Activated CD8-positive, alpha-beta memory T cell treated with anti-CD3 and anti-CD28 coated beads, Interleukin-2, amount 10 ng/mL, durations not matched to agents 7 days and 5 days (primary cell): Measurements from ENCODE around the gene CHD2. TPM values are rescaled to one million over a fixed set of nuclear protein-coding genes. Genes with fewer than 3 reads are reported as not detected.
"Not testable (repeated sequence)": the region's sequence is repeated elsewhere in the genome, so short reads cannot be mapped to it uniquely, and the experiment has no call there.

ENCODE experiments used
- ATAC-seq: fragments of 150-1000 bp; cut with Tn5 transposase; one replicate; pipeline ENCODE4 v1.10.0; 2021; ENCODE audit warnings: moderate library complexity
- CTCF ChIA-PET: fragments of 350-600 bp; sonication (Branson Sonifier 250); formaldehyde crosslinking; loops from one replicate; lab custom pipeline; 2021; ENCODE audit warnings: antibody characterized with exemption; lab: Charles Lee
- DNase-seq: peaks from one replicate; pipeline ENCODE4 v3.0.0-alpha.2; 2020
- H3K27ac Mint-ChIP-seq: one replicate; pipeline ENCODE4 v1.8.0; 2021; ENCODE audit warnings: mild to moderate bottlenecking, mixed read lengths
- H3K27me3 Mint-ChIP-seq: one replicate; pipeline ENCODE4 v1.8.0; 2021; ENCODE audit warnings: mixed read lengths
- H3K36me3 Mint-ChIP-seq: one replicate; pipeline ENCODE4 v1.8.0; 2021; ENCODE audit warnings: mild to moderate bottlenecking, mixed read lengths
- H3K4me1 Mint-ChIP-seq: one replicate; pipeline ENCODE4 v1.8.0; 2021; ENCODE audit warnings: mixed read lengths
- H3K4me3 Mint-ChIP-seq: one replicate; pipeline ENCODE4 v1.8.0; 2021; ENCODE audit warnings: mild to moderate bottlenecking, moderate library complexity, mixed read lengths
- H3K9me3 Mint-ChIP-seq: one replicate; pipeline ENCODE4 v1.8.0; 2022; ENCODE audit warnings: low read depth, mixed read lengths
- total RNA-seq, 2 experiments: library from RNA; stranded (reverse); gene quantifications; one replicate each; pipeline ENCODE4 v1.2.3, GENCODE V29; 2021

Gene CHD2
- total RNA-seq, 2 experiments from 2014 or later, result 121 to 151 TPM

DNA sequence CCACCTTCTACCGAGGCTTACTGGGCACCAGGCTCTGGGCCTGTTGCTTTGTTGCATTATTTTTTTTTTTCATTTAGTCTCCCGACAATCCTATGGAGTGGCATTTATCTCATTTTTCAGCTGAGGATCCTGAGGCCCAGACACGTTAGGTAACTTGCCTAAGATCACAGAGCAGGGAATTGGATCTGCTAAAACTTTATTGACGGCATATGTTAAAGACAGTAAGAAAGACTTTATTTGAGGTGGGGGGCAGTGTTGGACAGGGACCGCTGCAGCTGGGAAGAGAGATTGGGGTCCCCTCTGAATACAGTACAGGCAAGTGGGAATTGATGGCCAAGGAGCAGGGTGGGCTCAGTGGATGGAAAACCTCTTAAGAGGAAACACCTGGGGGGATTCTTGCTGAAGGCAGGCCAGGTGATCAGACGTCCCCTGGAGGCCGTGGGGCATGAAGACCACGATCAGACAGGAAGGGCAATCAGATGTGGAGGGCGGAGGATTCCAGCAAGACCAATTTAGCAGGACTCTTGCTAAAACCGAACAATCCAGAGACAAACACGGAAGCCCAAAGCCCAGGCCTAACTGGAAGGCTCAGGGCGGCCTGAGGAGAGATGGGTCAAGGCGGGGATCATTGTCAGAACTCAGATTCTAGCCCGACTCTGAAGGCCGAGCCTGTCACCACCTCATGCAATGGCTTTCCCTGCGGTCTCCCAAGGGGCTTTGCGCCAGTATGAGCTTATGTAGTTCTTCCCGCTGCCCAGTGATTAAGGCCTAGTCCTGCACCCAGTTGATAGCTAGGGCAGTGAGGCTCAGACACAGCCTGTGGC, 135.2 kb downstream of the CHD2 start:
- no peaks in the 10 kb centered on the region for H3K36me3 Mint-ChIP-seq
- peak; percentile 18 for ATAC-seq

DNA sequence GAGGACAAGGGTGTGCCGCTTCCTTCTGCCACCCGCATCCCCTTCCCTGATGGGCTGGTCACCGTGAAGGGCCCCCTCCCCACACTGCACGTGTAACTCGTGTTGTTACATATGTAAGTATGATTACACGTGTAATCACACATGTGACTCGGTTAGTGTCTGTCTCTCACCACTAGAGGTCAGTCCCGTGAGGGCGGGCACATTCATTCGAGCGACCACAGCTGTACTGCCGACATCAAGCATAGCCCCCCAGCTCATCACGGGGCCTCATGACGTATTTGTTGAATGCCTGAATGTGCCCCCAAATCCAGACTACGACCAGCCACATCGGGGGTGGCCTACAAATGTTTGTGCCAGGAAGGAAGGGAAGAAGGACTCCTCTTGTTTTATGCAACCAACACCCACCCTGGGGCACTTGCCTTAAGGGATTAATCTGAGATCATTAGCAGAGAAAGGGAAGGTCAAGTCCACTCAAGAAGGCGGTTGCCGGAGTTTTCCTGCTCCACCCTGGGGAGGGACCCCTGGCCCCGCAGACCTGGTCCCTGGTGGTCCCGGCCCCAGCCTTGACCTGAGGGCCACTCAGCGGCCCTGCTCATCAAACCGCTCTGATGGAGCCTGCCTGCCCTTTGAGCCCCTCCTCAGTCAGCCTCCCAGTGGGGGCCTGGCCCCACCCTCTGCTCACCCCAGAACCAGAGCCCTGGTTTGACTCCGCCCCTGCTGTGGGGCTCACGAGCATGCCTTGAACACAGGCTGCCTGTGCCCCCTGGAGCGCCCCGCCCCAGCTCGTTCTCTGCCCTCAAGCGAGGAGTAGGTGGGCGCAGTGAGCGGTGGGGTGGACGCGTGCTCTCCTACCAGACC, 136.1 kb downstream of the CHD2 start:
- Mint-ChIP-seq H3K27me3 (no peaks in the 10 kb centered on the region), H3K4me1 (peaks cover 5% of the 10 kb centered on the region), H3K36me3 (no peaks in the 10 kb centered on the region), H3K9me3 (no peaks in the 10 kb centered on the region), H3K4me3 (no peak overlapping the region), H3K27ac (no peak overlapping the region)
- DNase-seq (peak; percentile 68), ATAC-seq (peak; percentile 74)
- CTCF ChIA-PET, result interaction anchor here (0.8 to 3.6 kb wide), 7 partner anchors 10 to 1084 kb away, joined by 3 to 20 read pairs (median 5); no protein-coding TSS in a partner anchor

More for the DNA sequence above, 135.2 kb downstream of the CHD2 start:
- no peak for DNase-seq
- H3K4me3 Mint-ChIP-seq, result no peak overlapping the region
- H3K9me3 Mint-ChIP-seq, result no peaks in the 10 kb centered on the region
- H3K27me3 Mint-ChIP-seq, result no peaks in the 10 kb centered on the region
- CTCF ChIA-PET, result interaction anchor here (0.8 to 3.6 kb wide), 7 partner anchors 10 to 1085 kb away, joined by 3 to 20 read pairs (median 5); no protein-coding TSS in a partner anchor
- H3K27ac Mint-ChIP-seq, result no peak overlapping the region
- peaks cover 5% of the 10 kb centered on the region for H3K4me1 Mint-ChIP-seq

DNA sequence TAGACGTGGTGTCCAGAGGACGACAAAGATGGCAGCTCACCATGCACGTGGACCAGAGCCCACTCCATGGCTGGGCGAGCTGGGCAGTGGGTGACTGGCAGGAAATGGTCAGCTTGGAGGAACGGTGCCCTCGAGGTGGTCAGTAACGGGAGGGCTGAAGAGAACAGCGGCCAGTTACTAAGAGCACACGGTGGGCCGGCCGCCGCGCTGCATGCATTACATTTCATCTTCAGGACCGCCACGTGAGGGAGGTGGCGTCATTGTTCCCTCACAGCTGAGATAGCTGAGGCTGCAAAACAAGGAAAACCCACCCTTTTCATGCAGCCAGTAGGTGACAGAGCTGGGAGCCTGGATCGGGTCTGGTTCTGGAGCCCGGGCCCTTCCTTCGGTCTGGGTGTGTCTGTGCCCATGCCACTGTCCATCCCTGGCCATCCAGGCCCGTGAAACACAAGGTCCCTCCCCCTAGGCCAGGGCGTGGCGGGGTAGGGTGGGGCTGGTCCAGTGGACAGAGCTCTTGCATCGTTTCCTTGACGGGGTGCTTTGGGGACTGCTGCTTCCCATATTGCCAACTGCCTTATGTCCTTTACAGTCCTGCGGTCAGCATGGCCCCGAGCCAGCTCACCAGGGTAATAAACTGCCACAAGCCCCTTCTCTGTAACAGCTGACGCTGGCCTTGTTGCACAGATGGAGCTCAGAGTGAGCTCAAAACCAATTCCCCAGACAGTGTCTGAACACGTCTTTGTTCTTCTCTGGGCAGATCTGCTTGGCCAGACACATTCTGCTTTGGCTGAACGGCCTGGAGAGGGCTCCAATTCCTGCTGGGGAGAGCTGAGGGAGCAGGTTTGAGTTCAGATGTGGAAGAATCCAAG, 137.1 kb downstream of the CHD2 start:
- Mint-ChIP-seq H3K27me3 (no peaks in the 10 kb centered on the region), H3K4me3 (no peak overlapping the region), H3K27ac (no peak overlapping the region), H3K36me3 (no peaks in the 10 kb centered on the region), H3K4me1 (peaks cover 5% of the 10 kb centered on the region), H3K9me3 (no peaks in the 10 kb centered on the region)
- DNase-seq (no peak), ATAC-seq (no peak)
- CTCF ChIA-PET, result interaction anchor here (0.6 to 3.6 kb wide), 6 partner anchors 9 to 1083 kb away, joined by 3 to 20 read pairs (median 7); no protein-coding TSS in a partner anchor

DNA sequence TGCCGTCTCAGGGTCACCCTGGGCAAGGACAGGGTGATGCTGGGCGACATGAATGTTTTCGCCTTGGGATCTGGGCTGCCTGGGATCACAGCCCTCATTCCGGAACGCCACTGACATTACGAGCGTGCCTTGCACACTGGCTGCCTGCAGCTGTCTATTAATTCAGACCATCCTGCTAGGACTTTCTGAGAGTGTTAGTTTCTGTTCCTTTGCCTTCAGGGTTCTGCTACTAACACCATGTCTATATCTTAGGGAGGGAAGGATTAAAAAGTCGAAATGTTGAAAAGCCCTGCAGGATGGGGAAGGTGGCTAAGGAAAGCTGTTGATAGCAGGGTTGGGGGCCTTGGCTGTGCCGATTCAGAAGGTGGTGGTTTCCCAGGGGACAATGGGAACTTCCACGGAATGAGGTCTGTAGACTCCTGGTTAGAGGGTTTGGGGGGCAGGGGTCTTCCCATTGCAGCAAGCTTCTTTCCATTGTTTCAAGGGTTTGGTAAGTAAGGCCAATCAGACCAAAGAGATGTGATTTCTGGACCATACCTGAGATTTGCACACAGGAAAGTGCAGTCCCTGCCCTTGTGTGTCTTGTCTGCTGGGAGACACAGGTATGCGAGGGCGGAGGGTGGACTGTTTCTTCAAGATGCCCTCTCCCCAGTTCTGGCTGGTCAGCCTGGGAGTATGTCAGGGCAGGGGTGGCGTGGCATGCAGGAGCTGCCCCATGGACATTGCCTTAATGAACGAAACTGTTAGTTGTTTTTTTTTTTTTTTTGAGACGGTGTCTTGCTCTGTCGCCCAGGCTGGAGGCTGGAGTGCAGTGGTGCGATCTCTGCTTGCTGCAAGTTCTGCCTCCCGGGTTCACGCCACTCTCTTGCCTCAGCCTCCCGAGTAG, 137.9 kb downstream of the CHD2 start:
- CTCF ChIA-PET, result interaction anchor here (0.6 to 3.6 kb wide), 4 partner anchors 8 to 1082 kb away, joined by 3 to 20 read pairs (median 7); no protein-coding TSS in a partner anchor
- Mint-ChIP-seq H3K9me3 (no peaks in the 10 kb centered on the region), H3K4me1 (peaks cover 5% of the 10 kb centered on the region), H3K27me3 (no peaks in the 10 kb centered on the region), H3K4me3 (no peak overlapping the region), H3K27ac (no peak overlapping the region), H3K36me3 (no peaks in the 10 kb centered on the region)
- ATAC-seq, result no peak
- no peak for DNase-seq

DNA sequence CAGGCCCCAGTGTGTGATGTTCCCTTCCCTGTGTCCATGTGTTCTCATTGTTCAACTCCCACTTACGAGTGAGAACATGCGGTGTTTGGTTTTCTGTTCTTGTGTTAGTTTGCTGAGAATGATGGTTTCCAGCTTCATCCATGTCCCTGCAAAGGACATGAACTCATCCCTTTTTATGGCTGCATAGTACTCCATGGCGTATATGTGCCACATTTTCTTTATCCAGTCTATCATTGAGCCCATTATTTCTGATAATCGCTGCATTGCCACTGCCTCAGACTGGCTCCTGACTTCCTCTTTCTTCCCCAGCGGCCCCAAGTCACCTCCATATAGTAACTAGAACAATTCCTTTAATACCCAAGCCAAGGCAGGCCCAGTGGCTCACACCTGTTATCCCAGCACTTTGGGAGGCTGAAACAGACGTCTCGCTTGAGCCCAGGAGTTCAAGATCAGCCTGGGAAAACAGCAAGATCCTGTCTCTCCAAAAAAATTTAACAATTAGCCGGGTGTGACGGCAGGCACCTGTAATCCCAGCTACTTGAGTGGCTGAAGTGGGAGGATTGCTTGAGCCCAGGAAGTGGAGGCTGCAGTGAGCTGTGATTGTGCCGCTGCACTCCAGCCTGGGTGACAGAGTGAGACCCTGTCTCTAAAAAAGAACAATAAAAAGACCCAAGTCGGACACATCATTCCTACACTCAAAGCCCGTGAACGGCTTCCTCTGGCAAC, 139.6 kb downstream of the CHD2 start:
- H3K27me3 Mint-ChIP-seq, H3K27ac Mint-ChIP-seq, H3K9me3 Mint-ChIP-seq, DNase-seq, H3K36me3 Mint-ChIP-seq, ATAC-seq, H3K4me1 Mint-ChIP-seq, H3K4me3 Mint-ChIP-seq: not testable (repeated sequence)
- CTCF ChIA-PET, result interaction anchor here (0.7 to 1.5 kb wide), 3 partner anchors 9 to 1868 kb away, joined by 3 to 5 read pairs (median 3); no protein-coding TSS in a partner anchor

DNA sequence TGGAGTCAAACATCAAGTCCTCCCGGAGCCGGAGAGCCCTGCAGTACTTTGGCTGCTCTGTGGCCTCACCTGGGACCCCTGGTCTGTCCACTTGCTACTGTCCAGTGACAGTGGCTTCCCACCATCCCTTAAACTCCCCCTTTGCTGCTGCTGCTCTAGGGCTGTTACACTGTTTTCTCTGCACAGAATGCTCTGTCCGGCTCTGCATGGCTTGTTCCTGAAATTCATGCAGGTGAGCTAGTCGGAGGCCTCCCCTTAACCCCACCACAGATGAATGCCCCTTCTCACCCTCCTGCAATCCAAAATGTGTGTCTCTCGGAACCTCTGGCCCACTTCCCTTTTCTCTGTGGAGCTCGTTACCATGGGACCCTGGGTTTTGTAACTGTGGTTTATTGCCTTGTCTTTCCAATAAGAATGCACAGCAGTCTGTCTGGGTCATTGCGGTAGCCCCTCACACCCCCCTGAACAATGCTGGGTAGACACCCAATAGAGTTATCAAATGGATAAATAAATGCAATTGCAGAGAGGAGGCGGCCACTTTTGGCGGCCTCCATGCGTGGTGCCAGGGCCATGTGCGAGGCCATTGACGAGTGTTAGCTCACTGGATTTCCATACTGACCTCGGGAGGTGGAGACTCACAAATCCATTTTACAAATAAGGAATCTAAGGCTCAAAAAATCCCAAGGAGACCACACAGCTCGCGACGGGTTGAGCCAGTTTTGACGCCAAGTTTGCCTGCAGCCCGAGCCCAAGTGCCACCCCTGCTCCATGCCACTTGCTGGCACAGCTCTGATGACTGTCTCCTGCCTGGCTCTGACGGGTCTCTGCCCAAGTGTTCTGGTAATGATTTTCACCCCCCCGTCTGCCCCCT, 140.4 kb downstream of the CHD2 start:
- Mint-ChIP-seq H3K36me3 (no peaks in the 10 kb centered on the region), H3K4me3 (no peak overlapping the region), H3K4me1 (peaks cover 5% of the 10 kb centered on the region), H3K9me3 (no peaks in the 10 kb centered on the region), H3K27me3 (no peaks in the 10 kb centered on the region), H3K27ac (no peak overlapping the region)
- CTCF ChIA-PET, result interaction anchor here (1.5 kb wide), 1 partner anchor 10 kb away, joined by 5 read pairs; no protein-coding TSS in a partner anchor
- ATAC-seq (no peak), DNase-seq (no peak)

DNA sequence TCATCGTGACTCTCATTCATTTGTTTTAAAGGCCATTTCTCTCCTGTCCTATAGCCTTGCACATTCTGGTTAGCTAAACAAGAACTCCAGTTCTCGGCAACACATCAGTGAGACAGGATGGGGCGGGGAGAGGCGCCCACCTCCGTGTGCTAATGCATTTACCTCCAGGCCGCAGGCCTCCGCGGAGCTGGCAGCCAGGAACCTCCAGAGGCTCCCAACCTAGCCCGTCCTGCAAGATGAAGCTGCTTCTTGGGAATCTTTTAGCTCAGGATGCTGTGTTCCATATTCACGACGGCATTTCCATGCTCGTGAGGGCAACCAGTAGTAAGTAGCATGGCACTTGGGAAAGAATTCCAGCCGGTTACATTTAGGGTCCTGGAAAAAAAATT, 141.0 kb downstream of the CHD2 start:
- no peak for DNase-seq
- Mint-ChIP-seq H3K4me3 (no peak overlapping the region), H3K4me1 (no peaks in the 10 kb centered on the region), H3K27me3 (no peaks in the 10 kb centered on the region), H3K9me3 (no peaks in the 10 kb centered on the region), H3K27ac (no peak overlapping the region), H3K36me3 (no peaks in the 10 kb centered on the region)
- no peak for ATAC-seq
- CTCF ChIA-PET, result no interaction called here

DNA sequence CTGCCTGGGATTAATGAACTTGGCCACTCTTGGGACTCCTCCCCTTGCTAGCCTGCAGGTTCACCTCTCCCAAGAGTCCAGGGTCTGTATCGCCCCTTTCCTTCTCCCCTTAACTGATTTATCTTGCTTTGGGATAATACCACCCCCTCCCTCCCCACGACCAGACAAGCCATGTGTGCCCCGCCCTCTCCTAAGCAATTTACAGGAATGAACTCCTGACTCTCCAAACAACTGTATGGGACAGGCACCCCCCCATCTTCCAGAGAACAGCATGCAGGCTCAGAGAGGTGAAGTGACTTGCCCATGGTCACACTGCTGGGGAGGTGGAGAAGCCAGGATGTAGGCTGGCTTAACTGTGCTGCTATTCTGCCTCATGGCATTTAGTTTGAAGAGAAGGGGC, 142.1 kb downstream of the CHD2 start:
- Mint-ChIP-seq H3K27ac (no peak overlapping the region), H3K4me1 (no peaks in the 10 kb centered on the region), H3K4me3 (no peak overlapping the region), H3K9me3 (no peaks in the 10 kb centered on the region), H3K27me3 (no peaks in the 10 kb centered on the region), H3K36me3 (no peaks in the 10 kb centered on the region)
- DNase-seq (no peak), ATAC-seq (no peak)
- CTCF ChIA-PET, result no interaction called here

DNA sequence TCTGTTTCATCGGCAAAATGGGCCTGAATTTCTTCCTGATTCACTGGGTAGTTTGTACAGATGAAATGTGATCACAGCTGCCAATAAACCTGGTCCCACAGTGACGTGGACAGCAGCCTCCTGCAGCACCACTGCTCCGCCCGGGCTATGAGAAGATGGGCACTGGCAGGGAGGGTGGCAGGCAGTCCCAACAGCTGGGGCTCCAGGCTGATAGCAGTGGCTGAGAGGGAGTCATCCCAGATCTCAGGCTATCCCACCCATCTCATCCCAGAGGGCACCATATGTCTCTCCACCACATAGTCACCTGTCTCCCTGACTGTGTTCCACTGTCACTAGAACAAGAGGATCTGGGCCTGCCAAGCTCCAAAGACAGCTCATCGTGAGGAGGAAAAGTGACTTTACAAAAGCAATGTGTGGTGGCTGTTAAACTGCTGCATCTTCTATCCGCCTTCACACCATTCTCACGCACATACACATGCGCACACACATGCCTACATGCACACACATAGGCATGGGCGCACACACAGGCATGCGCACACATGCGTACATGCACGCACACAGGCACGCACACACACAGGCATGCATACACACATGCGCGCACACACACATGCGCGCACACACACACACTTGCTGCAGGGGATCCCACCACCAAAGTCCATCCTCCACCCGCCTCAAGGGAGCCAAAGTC, 142.7 kb downstream of the CHD2 start:
- DNase-seq, result no peak
- Mint-ChIP-seq H3K36me3 (no peaks in the 10 kb centered on the region), H3K4me1 (peaks cover 4% of the 10 kb centered on the region), H3K27ac (no peak overlapping the region), H3K27me3 (no peaks in the 10 kb centered on the region), H3K9me3 (no peaks in the 10 kb centered on the region), H3K4me3 (no peak overlapping the region)
- ATAC-seq, result no peak
- CTCF ChIA-PET, result no interaction called here

DNA sequence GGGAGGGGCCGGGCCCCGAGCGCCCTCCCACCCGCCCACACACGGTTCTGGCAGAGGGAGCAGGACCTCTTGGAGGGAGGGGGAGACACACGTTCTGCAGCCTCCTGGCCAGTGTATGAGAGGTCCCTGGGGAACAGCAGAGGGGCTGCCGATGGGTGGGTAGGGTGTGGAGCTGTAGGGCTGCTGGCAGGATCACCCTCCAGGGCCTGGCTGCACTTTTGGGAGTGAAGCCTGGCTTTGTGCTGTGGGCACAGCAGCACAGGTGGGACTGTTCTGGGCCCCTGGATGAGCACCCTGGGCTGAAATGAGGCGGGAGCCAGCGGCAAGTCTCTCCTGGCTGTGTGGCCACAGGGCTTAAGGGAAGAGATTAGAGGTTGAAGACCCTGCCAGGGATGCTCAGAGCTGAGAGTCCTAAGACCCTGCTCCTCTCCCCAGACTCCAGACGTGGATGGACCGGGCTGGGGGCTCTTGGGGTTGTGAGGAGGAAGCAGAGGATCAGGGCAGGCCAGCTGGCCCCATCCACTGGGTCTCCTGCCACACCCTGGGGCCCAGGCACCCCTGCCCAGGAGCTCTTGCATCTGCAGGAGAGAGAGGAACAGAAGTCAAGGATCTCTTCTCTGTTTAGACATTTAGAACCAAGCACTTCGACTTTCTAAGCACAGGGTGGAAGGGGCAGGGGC, 143.6 kb downstream of the CHD2 start:
- Mint-ChIP-seq H3K9me3 (no peaks in the 10 kb centered on the region), H3K4me3 (no peak overlapping the region), H3K27ac (no peak overlapping the region), H3K27me3 (no peaks in the 10 kb centered on the region), H3K4me1 (peaks cover 8% of the 10 kb centered on the region), H3K36me3 (no peaks in the 10 kb centered on the region)
- CTCF ChIA-PET, result no interaction called here
- DNase-seq (no peak), ATAC-seq (no peak)
